HG02588 (cell line): Measurements from ENCODE around the gene CALML5.
"Not testable (repeated sequence)": the region's sequence is repeated elsewhere in the genome, so short reads cannot be mapped to it uniquely, and the experiment has no call there.

ENCODE experiments used
- ATAC-seq: cut with Tn5 transposase; IDR thresholded peaks from one replicate; pipeline ENCODE4 v1.9.1; 2021; ENCODE audit warnings: mild to moderate bottlenecking, moderate library complexity; ENCODE audit not compliant: unreplicated experiment

The CALML5 gene

DNA sequence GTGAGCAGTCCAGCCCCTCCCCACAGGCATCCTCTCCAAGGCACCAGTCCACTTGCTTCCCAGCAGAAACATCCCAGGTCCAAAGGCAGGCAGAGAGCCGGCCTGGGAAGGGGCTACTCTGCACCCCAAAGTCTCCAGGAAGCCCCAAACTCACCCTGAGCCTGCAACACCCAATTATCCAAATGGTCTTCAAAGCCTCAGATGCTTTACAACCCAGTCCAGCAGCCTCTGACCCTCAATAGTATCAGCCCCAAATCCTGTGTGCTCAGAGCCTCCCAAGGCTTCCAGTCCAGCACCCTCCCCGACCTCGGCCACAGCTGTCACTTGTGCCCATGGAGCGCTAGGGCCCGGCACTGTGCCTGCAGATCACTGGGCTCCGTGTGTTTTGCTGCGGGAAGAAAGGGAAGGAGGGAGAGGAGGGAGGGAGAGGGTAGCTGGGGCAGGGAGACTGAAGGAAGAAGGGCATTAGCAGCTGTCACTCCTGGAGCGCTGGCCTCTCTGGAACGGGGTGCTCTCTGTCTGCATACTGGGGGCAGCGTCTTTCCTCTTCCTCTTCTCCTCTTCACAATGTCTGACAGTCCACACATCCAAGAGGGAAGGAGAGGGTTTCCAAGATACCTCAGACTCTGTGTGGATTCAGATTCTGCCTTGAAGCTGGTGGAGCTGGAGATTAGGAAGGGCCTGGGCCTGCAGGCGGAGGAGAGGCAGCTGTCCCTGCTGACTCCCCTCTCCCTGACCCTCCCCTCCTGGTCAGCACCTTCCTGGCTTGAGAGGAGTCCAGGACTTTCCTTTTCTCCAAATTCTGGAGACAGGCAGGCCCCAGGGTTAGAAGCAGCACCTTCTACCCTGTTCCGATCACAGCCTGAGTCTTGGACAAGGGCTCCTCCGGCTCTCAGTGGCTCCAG lies 13.2 kb downstream of the CALML5 start:
- no peak for ATAC-seq

DNA sequence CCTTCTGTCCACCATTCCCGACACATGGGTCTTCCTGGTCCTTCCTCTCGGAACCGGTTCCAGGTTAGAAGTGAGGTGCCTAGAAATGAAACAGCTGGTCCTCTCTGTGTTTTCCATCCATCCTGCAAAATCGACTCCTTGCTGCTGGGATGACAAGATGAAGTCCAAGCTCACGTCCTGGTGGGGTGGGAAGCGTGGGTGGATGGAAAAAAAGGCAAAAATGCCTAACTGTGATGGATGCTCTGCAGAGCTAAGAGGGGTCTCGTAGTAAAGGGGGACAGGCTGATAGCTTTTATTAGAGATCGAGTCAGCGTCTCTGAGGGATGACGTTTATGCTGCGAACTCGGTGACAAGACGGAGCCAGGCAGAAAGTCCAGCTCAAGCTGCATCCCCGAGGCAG lies 14.1 kb downstream of the CALML5 start:
- no peak for ATAC-seq

DNA sequence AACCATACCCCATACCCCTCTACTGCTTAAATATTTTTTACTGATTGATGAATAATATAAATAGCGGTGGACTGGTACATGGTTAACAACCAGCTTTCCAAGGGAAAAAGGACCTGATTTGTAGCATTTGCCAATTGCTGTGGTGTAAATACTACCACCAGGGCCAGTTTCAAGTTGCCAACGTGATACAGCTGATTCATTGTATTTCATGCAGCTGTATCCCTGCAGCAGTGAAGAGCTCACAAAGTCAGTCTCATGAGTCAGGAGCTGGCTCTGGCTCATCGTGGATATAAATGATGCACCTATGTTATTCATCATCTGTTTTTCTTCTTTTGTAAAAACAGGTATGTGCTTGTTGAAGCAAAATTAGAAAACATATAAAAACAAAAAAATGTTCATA lies 15.2 kb downstream of the CALML5 start:
- ATAC-seq, result no peak

DNA sequence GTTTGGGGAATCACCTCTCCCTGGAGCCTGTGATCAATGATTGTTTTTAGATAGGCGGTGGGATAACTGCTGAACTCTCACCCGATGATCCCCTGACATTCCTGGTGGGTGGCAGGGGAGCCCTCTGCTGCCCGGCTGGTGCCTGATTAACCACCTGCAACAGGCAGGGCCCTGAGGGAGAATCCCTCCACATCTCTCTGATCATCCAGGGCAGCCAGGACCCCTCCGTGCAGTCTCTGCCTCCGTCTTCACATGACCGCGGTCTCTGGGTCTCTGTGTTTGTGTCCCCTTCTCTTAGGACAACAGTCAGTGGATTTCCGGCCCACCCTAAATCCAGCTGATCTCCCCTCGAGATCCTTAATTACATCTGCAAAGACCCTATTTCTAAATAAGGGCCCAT lies 17.4 kb downstream of the CALML5 start:
- ATAC-seq, result no peak

DNA sequence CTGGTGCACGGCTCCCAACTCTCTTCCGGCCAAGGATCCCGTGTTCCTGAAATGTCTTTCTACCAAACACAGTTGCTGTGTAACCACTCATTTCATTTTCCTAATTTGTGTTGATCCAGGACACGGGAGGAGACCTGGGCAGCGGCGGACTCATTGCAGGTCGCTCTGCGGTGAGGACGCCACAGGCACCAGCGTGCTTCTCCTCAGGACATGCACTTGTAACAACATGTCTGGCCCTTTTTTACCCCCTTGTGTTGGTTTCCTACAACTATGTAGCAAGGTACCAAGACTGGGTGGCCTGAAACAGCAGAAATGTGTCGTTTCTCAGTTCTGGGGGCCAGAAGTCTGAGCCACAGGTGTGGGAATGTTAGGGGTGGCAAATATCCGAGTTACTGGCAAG lies 18.2 kb downstream of the CALML5 start:
- no peak for ATAC-seq

DNA sequence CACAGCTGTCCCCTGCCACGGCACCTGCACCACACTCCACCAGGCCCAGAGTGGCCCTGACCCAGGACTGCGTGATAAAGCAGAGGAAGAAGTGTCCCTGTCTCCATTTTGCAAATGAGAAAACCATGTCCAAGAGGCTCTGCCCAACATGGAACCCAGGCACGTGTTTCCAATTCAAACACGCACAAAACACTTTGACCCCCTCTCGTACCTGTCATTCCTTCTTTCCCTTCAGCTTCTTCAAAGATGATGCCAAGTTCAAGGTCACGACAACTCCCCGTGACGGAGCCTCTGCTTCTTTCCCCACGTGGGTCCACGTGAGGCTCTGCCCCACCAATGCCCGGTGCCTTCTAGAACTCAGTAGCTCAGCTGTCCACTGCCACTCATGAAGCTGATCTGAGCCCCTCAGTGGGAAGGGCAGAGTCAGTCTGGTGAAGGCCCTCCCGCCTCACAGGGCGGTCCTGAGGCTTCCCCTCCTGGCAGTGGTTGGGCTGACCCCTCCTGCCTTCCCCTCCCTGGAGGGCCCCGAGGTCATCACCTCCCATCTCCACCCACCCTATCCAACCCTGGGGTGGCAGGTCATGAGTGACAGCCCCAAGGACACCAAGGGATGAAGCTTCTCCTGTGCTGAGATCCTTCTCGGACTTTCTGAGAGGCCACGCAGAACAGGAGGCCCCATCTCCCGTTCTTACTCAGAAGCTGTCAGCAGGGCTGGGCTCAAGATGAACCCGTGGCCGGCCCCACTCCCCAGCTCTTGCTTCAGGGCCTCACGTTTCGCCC lies 19.0 kb downstream of the CALML5 start:
- ATAC-seq, result no peak

DNA sequence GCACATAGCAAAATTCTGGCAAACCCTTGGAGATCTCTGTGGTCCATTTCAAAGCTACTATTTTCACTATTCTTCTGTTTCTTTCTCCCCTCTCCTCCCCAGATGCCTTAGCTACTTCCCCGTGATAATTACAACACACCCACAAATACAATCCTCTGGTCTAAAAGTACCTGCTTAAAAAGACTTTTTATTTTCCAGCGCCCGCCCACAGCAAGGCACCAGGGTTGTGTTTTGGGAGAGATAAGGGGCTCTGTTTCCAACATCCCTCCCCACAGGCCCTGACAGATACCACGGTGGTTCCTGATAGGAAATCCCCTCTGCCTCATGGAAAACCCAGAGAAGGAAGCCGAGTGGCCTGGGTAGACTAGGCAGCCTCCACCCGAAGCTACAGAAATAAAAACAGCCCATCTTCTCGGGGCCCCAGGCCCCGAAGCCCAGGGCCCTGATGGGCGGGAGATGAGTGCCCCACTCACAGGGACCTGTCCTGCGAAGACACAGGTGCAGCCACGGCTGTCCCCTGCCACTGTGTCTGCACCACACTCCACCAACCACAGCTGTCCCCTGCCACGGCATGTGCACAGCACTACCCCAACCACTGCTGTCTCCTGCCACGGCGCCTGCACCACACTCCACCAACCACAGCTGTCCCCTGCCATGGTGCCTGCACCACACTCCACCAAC lies 19.7 kb downstream of the CALML5 start:
- no peak for ATAC-seq

DNA sequence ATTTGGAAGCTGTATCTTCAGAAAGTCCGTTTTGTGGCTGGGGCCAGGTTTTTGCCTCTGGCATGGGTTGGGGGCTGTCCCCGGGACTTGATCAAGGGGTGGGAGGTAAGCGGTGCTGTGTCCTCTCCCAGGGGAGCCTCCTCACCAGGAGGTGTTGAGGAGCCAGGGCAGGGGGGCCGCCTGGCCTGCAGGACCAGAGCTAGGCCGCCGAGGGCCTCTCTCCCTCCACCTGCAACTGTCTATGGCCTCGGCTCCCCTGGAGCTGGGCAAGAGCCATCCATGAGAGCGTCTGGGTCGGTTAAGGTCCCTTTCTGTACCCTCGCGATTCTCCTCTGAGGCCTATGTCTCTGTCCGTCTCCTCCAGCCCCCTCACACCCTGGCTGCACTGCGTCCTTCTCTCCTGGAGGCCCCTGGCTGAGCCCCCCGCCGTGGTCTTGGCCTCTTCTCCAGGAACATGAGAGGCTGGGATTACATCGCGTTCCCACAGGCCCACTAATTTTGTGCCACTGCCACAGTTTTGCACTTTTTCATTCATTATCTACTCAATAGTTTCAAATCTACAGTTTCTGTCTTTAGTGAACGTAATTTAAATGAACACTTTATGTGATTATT lies 20.6 kb downstream of the CALML5 start:
- ATAC-seq, result no peak

DNA sequence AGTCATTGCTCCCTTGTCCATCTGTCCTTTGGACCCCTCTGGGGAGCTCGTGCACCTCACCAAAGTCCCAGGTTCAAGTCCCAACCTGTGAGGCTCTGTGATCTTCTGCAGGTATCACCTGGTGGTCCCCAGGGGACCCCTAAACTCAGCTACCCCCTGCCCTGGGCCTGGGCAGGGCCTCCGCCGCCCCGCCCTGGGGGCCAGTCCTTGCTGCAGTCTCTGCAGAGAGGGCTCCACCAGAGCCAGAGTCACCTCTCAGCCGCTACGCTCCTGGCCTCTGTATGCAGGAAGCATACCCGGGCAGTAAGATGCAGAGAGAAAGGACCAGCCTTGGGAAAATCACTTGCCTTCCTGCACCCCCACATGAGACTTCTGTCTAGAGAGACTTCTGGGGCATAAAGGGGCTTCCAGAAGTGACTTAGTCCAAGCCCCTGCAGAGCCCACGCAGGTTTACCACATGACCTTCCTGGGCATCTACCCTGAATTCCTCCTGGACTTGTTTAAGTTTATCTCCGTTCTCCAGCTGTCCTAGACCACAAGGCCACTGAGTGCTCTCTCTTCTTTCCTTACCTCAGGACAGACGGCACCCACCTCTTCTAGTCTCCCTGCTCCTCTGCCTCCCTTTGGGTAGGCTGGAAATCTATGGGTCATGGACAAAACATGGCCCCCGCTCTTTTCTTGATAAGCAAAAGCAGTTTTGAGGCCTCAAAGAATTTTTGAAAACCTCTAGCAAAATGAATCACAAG lies 21.2 kb downstream of the CALML5 start:
- no peak for ATAC-seq

DNA sequence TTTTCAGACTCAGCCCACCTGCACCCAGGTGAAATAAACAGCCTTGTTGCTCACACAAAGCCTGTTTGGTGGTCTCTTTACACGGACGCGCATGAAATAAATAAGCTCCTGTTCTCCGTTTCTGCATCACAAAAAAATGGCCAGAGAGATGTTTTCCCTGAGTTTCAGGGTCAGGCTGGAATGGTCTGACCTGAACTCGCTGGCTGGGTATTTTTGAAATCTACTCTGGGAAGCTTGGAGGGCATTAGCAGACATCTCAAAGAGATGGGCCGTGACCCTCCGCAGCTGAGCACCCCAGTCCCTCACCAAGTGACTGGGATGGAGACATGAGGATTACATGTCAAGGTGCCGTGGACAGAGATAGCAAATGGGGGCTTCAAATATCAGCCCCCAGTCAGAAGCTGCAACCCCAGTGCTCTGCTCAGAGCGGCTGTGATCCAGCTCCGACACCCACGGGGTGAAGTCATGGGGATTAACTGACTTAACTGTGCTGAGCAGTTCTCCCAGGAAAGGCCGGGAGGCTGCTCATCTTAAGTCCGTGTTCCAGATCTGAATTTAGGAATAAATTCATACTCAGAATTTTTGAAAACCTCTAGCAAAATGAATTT lies 22.3 kb downstream of the CALML5 start:
- no peak for ATAC-seq

DNA sequence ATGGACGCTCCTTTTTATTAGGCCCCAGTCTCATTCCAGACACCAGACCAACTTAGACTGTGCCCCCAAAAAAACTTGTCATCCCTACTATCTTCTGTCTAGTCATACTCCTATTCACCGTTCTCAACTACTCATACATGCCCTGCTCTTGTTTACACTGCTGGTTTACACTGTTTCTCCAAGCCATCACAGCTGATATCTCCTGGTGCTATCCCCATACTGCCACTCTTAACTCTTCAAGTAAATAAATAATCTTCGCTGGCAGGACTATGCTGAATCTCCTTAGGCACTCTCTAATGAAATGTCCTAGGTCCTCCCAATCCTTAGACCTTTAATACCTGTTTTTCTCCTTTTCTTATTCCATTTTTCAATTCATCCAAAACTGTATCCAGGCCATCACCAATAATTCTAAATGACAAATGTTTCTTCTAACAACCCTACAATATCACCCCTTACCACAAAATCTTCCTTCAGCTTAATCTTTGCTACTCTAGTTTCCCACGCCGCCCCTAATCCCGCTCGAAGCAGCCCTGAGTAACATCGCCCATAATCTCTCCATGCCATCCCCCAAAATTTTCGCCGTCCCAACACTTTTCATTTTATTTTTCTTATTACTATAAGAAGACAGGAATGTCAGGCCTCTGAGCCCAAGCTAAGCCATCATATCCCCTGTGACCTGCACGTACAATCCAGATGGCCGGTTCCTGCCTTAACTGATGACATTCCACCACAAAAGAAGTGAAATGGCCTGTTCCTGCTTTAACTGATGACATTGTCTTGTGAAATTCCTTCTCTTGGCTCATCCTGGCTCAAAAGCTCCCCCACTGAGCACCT lies 23.2 kb downstream of the CALML5 start:
- not testable (repeated sequence) for ATAC-seq

DNA sequence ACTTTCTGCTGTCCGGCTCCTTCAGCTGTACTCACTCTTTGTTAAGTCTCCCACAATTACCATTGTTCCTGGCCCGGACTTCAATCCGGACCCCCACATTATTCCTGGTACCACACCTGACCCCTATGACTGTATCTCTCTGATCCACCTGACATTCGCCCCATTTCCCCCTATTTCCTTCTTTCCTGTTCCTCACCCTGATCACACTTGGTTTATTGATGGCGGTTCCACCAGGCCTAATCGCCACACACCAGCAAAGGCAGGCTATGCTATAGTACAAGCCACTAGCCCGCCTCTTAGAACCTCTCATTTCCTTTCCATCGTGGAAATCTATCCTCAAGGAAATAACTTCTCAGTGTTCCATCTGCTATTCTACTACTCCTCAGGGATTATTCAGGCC lies 24.3 kb downstream of the CALML5 start:
- not testable (repeated sequence) for ATAC-seq

DNA sequence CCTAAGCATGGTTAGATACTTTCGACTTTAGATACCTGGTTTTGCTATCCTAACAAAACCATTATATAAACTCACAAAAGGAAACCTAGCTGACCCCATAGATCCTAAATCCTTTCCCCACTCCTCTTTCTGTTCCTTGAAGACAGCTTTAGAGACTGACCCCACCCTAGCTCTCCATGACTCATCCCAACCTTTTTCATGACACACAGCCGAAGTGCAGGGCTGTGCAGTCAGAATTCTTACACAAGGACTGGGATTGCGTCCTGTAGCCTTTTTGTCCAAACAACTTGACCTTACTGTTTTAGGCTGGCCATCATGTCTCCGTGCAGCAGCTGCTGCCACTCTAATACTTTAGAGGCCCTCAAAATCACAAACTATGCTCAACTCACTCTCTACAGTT lies 24.7 kb downstream of the CALML5 start:
- ATAC-seq, result not testable (repeated sequence)

DNA sequence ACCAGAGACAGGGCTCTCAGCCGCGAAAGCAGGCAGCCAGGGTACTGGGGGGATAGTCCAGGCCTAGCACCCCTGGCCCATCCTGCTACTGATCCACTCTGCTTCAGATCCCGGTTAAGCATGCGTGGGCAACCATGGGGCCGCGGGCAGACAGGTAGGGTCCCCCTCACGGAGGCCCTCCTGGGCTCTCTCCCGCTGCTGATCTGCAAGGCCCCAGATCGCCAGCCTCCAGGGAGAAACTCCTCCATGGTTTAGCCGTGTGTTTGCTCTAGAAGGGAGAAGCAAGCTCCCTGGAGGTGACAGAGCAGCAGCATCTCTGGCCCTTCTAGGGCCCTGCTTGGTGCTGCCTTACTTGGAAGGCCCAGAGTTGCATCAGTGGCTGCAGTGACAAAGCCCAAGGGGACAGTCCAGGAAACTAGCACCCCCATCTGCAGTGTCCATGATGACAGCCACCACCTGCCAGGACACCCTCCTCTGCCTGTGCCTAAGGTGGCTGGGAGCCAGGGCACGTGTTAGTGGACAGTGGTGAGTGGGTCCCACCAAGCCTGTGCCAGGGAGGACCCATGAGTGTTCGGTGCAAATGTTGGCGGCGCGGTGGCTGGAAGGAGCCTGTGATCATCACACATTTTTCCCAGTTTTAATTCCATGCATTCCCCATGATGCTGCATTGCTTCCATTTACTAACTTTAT lies 29.2 kb downstream of the CALML5 start:
- ATAC-seq, result no peak

DNA sequence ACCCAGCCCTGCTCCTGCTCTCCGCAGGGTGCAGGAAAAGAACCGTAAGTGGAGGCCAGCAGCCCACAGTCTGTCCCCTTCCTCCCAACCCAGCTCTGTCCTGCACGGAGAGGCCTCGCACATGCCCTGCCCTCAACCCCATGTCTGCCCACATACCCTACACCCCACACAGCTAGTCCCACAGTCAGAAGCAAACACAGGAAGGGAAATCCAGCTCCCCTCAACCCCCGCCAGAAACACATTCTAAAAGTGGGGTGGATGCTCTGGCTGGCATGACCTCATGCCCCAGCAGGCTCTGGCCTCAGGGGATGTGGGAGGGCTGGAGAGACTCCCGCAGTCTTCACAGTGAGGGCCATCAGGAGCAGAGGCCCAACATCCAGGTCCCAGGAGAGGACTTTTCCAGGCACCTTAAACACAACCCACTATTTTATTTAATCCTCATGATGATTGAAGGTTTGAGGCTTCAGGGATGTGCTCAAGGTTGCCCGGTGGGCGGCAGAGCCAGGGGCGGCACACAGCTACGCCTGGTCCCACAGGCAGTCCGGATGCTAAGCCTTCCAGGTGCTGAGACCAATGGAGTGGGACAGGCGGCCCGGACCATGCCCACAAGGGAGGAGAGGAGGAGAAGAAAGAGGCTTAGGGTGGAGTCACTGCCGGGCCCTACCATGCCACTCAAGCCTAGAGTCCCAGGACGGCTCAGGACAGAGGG lies 29.9 kb downstream of the CALML5 start:
- ATAC-seq, result no peak

DNA sequence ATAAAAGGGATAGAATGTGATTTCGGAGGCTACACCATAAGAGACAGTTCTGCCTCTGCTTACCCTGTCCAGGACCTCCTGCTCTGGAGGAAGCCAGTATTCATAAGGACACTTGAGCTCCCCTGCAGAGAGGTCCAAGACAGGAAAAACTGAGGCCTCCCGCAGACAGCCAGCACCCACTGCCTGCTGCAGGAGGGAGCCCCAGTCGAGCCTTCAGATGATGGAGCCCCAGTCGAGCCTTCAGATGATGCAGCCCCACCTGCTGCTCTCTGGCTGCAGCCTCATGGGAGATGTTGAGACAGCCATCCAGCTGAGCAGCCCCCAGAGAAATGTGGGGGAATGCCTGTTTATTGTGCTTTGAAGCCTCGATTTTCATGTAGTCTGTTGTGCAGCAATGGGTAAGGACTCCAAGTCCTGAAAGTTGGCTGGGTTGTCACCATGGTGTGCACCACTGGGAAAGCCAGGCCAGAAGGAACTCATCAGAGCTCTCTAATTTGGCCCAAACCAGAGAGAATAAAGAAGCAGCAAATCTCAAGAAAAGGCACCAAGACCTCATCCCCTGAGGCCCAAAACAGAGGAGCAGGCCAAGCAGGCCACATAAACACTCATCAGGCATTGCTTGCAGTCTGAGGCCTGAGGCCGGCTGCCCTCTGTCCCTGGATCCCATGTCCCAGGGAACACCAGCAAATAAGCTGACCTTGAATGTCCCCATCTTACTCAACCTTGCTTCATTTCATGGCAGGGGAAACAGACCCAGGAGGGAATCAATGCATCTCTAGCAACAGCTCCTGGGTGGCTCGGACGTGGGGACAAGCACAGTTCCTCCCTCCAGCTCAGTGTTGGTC lies 30.9 kb downstream of the CALML5 start:
- ATAC-seq, result no peak

DNA sequence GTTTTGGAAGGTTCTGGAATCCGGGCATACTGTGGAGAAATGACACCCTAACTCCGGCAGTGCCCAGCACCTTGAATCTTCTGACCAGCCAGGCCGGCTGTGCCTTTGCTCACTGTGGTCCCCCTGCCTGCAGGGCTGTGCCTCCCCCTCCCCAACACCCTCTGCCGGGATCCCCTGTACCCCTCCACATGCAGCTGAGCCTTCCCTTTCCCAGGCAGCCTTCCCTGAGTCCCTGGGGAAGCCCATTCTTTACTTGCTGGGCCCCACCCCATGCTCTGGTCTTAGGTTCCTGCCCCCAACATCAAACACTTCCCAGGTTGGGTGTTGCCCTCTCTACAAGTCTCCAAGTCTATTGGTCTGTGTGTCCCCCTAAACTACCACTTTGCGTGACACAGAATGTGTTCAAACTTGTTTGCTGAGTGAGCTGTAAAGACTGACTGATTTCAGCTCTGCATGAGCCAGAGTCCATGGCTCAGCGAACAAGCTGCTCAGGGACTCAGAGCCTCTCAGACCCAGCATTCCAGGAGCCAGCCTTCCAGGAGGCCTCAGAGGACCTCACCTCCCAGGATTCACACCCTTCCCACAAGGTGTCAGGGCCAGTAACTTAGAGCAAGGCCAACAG lies 31.6 kb downstream of the CALML5 start:
- no peak for ATAC-seq
